Activated naive CD4-positive, alpha-beta T cell treated with anti-CD3 and anti-CD28 coated beads for 36 hours (primary cell): ENCODE data around the gene EIF3K. TPM values are rescaled to one million over a fixed set of nuclear protein-coding genes. Genes with fewer than 3 reads are reported as not detected.

Experiments used
- CTCF ChIA-PET: fragments of 350-600 bp; sonication (Branson Sonifier 250); formaldehyde crosslinking; loops from one replicate; lab custom pipeline; 2021; ENCODE audit warnings: antibody characterized with exemption; lab: Charles Lee
- DNase-seq: peaks from one replicate; pipeline ENCODE4 v3.0.0-alpha.2; 2020
- H3K27ac Mint-ChIP-seq: one replicate; pipeline ENCODE4 v1.8.0; 2021; ENCODE audit warnings: mild to moderate bottlenecking, mixed read lengths
- H3K27me3 Mint-ChIP-seq: one replicate; pipeline ENCODE4 v1.8.0; 2021; ENCODE audit warnings: low read depth, mixed read lengths
- H3K36me3 Mint-ChIP-seq: one replicate; pipeline ENCODE4 v1.8.0; 2021; ENCODE audit warnings: low read depth, mixed read lengths
- H3K4me1 Mint-ChIP-seq: one replicate; pipeline ENCODE4 v1.8.0; 2021; ENCODE audit warnings: low read depth, mixed read lengths
- H3K4me3 Mint-ChIP-seq: one replicate; pipeline ENCODE4 v1.8.0; 2021; ENCODE audit warnings: mild to moderate bottlenecking, moderate library complexity, mixed read lengths
- H3K9me3 Mint-ChIP-seq: one replicate; pipeline ENCODE4 v1.8.0; 2021; ENCODE audit warnings: mixed read lengths
- intact Hi-C: fragments of 100-400 bp; cut with micrococcal nuclease; formaldehyde crosslinking; loops from one replicate; pipeline ENCODE4 v1.15.1; 2023
- total RNA-seq, 2 experiments: library from RNA; stranded (reverse); gene quantifications; one replicate each; pipeline ENCODE4 v1.2.3, GENCODE V29; 2021

EIF3K gene
- total RNA-seq, 2 experiments from 2014 or later: 299 to 324 TPM

GRCh38 chr19:38655148-38655824 is 36.3 kb downstream of the EIF3K start:
- no peaks in the 10 kb centered on the region for H3K9me3 Mint-ChIP-seq
- peaks cover 9% of the 10 kb centered on the region for H3K36me3 Mint-ChIP-seq
- peak; percentile 56 for DNase-seq
- peak overlapping the region; percentile 77 for H3K27ac Mint-ChIP-seq
- CTCF ChIA-PET: no interaction called here
- peaks cover 59% of the 10 kb centered on the region for H3K4me1 Mint-ChIP-seq
- H3K4me3 Mint-ChIP-seq: no peak overlapping the region
- peaks cover 18% of the 10 kb centered on the region for H3K27me3 Mint-ChIP-seq
- intact Hi-C loops: loop anchor here (1.0 to 5.0 kb wide), 6 partner anchors 8 to 242 kb away; partner anchors contain the start of genes ACTN4, EIF3K, NFKBIB and RASGRP4

GRCh38 chr19:38656171-38656981 is 37.4 kb downstream of the EIF3K start:
- Mint-ChIP-seq H3K36me3 (peaks cover 14% of the 10 kb centered on the region), H3K4me1 (peaks cover 57% of the 10 kb centered on the region), H3K27me3 (peaks cover 23% of the 10 kb centered on the region), H3K9me3 (no peaks in the 10 kb centered on the region), H3K27ac (peak overlapping the region; percentile 77), H3K4me3 (peak overlapping the region; percentile 23)
- CTCF ChIA-PET: interaction anchor here (0.6 to 1.5 kb wide), 3 partner anchors 19 to 753 kb away, joined by 3 read pairs; no protein-coding TSS in a partner anchor
- intact Hi-C loops: loop anchor here (5.0 kb wide), 1 partner anchor 241 kb away; the partner anchor contains the start of genes NFKBIB and SIRT2
- DNase-seq: peak; percentile 40

GRCh38 chr19:38657633-38658222 is 38.7 kb downstream of the EIF3K start:
- intact Hi-C loops: loop anchor here (5.0 kb wide), 1 partner anchor 240 kb away; the partner anchor contains the start of genes NFKBIB and SIRT2
- CTCF ChIA-PET: interaction anchor here (1.5 kb wide), 1 partner anchor 21 kb away, joined by 3 read pairs; no protein-coding TSS in a partner anchor
- H3K4me1 Mint-ChIP-seq: peaks cover 58% of the 10 kb centered on the region
- DNase-seq: peak; percentile 33
- H3K27me3 Mint-ChIP-seq: peaks cover 16% of the 10 kb centered on the region
- H3K36me3 Mint-ChIP-seq: peaks cover 13% of the 10 kb centered on the region
- no peak overlapping the region for H3K4me3 Mint-ChIP-seq
- H3K9me3 Mint-ChIP-seq: no peaks in the 10 kb centered on the region
- H3K27ac Mint-ChIP-seq: peak overlapping the region; percentile 8

- DNase-seq: no peak
- Mint-ChIP-seq H3K4me3 (no peak overlapping the region), H3K4me1 (peaks cover 59% of the 10 kb centered on the region), H3K27ac (no peak overlapping the region), H3K9me3 (no peaks in the 10 kb centered on the region), H3K27me3 (peaks cover 13% of the 10 kb centered on the region), H3K36me3 (peaks cover 13% of the 10 kb centered on the region)
- CTCF ChIA-PET: interaction anchor here (0.6 to 1.1 kb wide), 2 partner anchors 24 to 111 kb away, joined by 3 to 4 read pairs; no protein-coding TSS in a partner anchor
- intact Hi-C loops: loop anchor here (5.0 kb wide), 1 partner anchor 239 kb away; the partner anchor contains the start of genes NFKBIB and SIRT2
Observed at GRCh38 chr19:38658462-38659306, 39.7 kb downstream of the EIF3K start.

- no peak overlapping the region for H3K27ac Mint-ChIP-seq
Observed at GRCh38 chr19:38660724-38661123, 41.7 kb downstream of the EIF3K start.

GRCh38 chr19:38661136-38661535 is 42.1 kb downstream of the EIF3K start:
- no peak overlapping the region for H3K27ac Mint-ChIP-seq
- peaks cover 10% of the 10 kb centered on the region for H3K36me3 Mint-ChIP-seq
- peaks cover 42% of the 10 kb centered on the region for H3K4me1 Mint-ChIP-seq
- peaks cover 16% of the 10 kb centered on the region for H3K27me3 Mint-ChIP-seq
- CTCF ChIA-PET: no interaction called here
- no peak for DNase-seq
- intact Hi-C loops: no loop called here
- no peak overlapping the region for H3K4me3 Mint-ChIP-seq
- H3K9me3 Mint-ChIP-seq: no peaks in the 10 kb centered on the region

More at GRCh38 chr19:38660724-38661123, 41.7 kb downstream of the EIF3K start:
- CTCF ChIA-PET: no interaction called here
- intact Hi-C loops: no loop called here
- Mint-ChIP-seq H3K36me3 (peaks cover 10% of the 10 kb centered on the region), H3K9me3 (no peaks in the 10 kb centered on the region), H3K4me3 (no peak overlapping the region), H3K4me1 (peaks cover 45% of the 10 kb centered on the region), H3K27me3 (peaks cover 16% of the 10 kb centered on the region)
- DNase-seq: no peak

GRCh38 chr19:38661996-38662395 is 43.0 kb downstream of the EIF3K start:
- no peak overlapping the region for H3K4me3 Mint-ChIP-seq
- CTCF ChIA-PET: interaction anchor here (0.6 to 1.5 kb wide), 3 partner anchors 15 to 144 kb away, joined by 3 to 6 read pairs (median 3); partner anchors contain the start of gene ACTN4
- peaks cover 43% of the 10 kb centered on the region for H3K4me1 Mint-ChIP-seq
- no peaks in the 10 kb centered on the region for H3K9me3 Mint-ChIP-seq
- peaks cover 10% of the 10 kb centered on the region for H3K36me3 Mint-ChIP-seq
- no peak overlapping the region for H3K27ac Mint-ChIP-seq
- intact Hi-C loops: no loop called here
- DNase-seq: no peak
- peaks cover 16% of the 10 kb centered on the region for H3K27me3 Mint-ChIP-seq

GRCh38 chr19:38662537-38663155 is 43.7 kb downstream of the EIF3K start:
- H3K27ac Mint-ChIP-seq: no peak overlapping the region
- DNase-seq: no peak
- no peak overlapping the region for H3K4me3 Mint-ChIP-seq
- H3K9me3 Mint-ChIP-seq: no peaks in the 10 kb centered on the region
- peaks cover 16% of the 10 kb centered on the region for H3K27me3 Mint-ChIP-seq
- H3K36me3 Mint-ChIP-seq: peaks cover 9% of the 10 kb centered on the region
- intact Hi-C loops: no loop called here
- CTCF ChIA-PET: interaction anchor here (0.7 to 1.5 kb wide), 2 partner anchors 15 to 28 kb away, joined by 3 to 6 read pairs; partner anchors contain the start of gene ACTN4
- H3K4me1 Mint-ChIP-seq: peaks cover 39% of the 10 kb centered on the region

GRCh38 chr19:38663156-38663651 is 44.2 kb downstream of the EIF3K start:
- Mint-ChIP-seq H3K9me3 (no peaks in the 10 kb centered on the region), H3K4me1 (peaks cover 39% of the 10 kb centered on the region), H3K27me3 (peaks cover 16% of the 10 kb centered on the region), H3K36me3 (peaks cover 10% of the 10 kb centered on the region), H3K4me3 (no peak overlapping the region), H3K27ac (no peak overlapping the region)
- intact Hi-C loops: no loop called here
- no peak for DNase-seq
- CTCF ChIA-PET: interaction anchor here (1.5 kb wide), 1 partner anchor 29 kb away, joined by 6 read pairs; no protein-coding TSS in a partner anchor

- no peak for DNase-seq
- Mint-ChIP-seq H3K9me3 (no peaks in the 10 kb centered on the region), H3K4me3 (no peak overlapping the region), H3K36me3 (peaks cover 10% of the 10 kb centered on the region), H3K27me3 (peaks cover 16% of the 10 kb centered on the region), H3K27ac (no peak overlapping the region), H3K4me1 (peaks cover 42% of the 10 kb centered on the region)
- CTCF ChIA-PET: interaction anchor here (0.6 kb wide), 1 partner anchor 14 kb away, joined by 5 read pairs; no protein-coding TSS in a partner anchor
- intact Hi-C loops: no loop called here
Observed at GRCh38 chr19:38663957-38664502, 45.0 kb downstream of the EIF3K start.
